Panc1 (cell line): ENCODE data around the gene CREB5.

Experiments used
- POLR2AphosphoS5 ChIP-seq: IDR thresholded peaks from 2 replicates; pipeline ENCODE4 v1.6.1; 2012; ENCODE audit warnings: mild to moderate bottlenecking, low read depth, low read length, moderate library complexity
- SIN3A ChIP-seq: IDR thresholded peaks from 2 replicates; pipeline ENCODE4 v1.6.1; 2012; ENCODE audit warnings: low read depth, mild to moderate bottlenecking, low read length, moderate library complexity, borderline replicate concordance; ENCODE audit not compliant: insufficient read depth
- TCF7L2 ChIP-seq: IDR thresholded peaks from 2 replicates; pipeline ENCODE4 v1.6.1; 2011; ENCODE audit warnings: mild to moderate bottlenecking, low read depth, low read length, inconsistent platforms
- TF ChIP-seq, protein P1 (sequence below): fragments of 450-650 bp; IDR thresholded peaks from 2 replicates; pipeline ENCODE4 v1.5.1; 2017; ENCODE audit warnings: mild to moderate bottlenecking
- TF ChIP-seq, protein P2 (sequence below), 2 experiments: IDR thresholded peaks; 2 replicates each; pipeline ENCODE4 v1.6.1; 2011 to 2012; ENCODE audit warnings: low read depth in 2 of 2, control low read depth in 1 of 2, low read length in 1 of 2, mild to moderate bottlenecking in 1 of 2, moderate library complexity in 1 of 2; ENCODE audit not compliant: insufficient read depth in 1 of 2

- TF ChIP-seq, protein P1, sequence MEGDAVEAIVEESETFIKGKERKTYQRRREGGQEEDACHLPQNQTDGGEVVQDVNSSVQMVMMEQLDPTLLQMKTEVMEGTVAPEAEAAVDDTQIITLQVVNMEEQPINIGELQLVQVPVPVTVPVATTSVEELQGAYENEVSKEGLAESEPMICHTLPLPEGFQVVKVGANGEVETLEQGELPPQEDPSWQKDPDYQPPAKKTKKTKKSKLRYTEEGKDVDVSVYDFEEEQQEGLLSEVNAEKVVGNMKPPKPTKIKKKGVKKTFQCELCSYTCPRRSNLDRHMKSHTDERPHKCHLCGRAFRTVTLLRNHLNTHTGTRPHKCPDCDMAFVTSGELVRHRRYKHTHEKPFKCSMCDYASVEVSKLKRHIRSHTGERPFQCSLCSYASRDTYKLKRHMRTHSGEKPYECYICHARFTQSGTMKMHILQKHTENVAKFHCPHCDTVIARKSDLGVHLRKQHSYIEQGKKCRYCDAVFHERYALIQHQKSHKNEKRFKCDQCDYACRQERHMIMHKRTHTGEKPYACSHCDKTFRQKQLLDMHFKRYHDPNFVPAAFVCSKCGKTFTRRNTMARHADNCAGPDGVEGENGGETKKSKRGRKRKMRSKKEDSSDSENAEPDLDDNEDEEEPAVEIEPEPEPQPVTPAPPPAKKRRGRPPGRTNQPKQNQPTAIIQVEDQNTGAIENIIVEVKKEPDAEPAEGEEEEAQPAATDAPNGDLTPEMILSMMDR: no peak
- TF ChIP-seq SIN3A (no peak), POLR2AphosphoS5 (no peak), TCF7L2 (no peak)
- TF ChIP-seq, protein P2, sequence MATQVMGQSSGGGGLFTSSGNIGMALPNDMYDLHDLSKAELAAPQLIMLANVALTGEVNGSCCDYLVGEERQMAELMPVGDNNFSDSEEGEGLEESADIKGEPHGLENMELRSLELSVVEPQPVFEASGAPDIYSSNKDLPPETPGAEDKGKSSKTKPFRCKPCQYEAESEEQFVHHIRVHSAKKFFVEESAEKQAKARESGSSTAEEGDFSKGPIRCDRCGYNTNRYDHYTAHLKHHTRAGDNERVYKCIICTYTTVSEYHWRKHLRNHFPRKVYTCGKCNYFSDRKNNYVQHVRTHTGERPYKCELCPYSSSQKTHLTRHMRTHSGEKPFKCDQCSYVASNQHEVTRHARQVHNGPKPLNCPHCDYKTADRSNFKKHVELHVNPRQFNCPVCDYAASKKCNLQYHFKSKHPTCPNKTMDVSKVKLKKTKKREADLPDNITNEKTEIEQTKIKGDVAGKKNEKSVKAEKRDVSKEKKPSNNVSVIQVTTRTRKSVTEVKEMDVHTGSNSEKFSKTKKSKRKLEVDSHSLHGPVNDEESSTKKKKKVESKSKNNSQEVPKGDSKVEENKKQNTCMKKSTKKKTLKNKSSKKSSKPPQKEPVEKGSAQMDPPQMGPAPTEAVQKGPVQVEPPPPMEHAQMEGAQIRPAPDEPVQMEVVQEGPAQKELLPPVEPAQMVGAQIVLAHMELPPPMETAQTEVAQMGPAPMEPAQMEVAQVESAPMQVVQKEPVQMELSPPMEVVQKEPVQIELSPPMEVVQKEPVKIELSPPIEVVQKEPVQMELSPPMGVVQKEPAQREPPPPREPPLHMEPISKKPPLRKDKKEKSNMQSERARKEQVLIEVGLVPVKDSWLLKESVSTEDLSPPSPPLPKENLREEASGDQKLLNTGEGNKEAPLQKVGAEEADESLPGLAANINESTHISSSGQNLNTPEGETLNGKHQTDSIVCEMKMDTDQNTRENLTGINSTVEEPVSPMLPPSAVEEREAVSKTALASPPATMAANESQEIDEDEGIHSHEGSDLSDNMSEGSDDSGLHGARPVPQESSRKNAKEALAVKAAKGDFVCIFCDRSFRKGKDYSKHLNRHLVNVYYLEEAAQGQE (IDR thresholded peaks at IDR 0.05; ENCODE audit: insufficient read depth in 1 of 2, low read depth in 2 of 2, low read length in 1 of 2): no peak
Measured at GRCh38 chr7:28682801-28683200, 270.5 kb downstream of the CREB5 start.
